A549 (cell line): ENCODE results near the gene NUP214. TPM values are rescaled to one million over a fixed set of nuclear protein-coding genes. Genes with fewer than 3 reads are reported as not detected.

ENCODE experiments used
- ATAC-seq, 2 experiments: fragments of 200-7000 bp in 1 of 2; fragments of >200 bp in 1 of 2; cut with Nextera tagmentation in 1 of 2; cut with Tn5 transposase in 1 of 2; 3 replicates each; pipeline versions ENCODE4 v1.8.0 to v1.9.1; 2018 to 2020; ENCODE audit warnings: mild to moderate bottlenecking in 1 of 2, moderate library complexity in 1 of 2
- CTCF ChIA-PET: fragments of 300-600 bp; sonication (Branson Sonifier 250); formaldehyde crosslinking; extraction: SDS; loops from one replicate; lab custom pipeline; 2021; ENCODE audit warnings: antibody characterized with exemption, inconsistent platforms; lab: Yijun Ruan, JAX
- POLR2A ChIA-PET: fragments of 350-600 bp; formaldehyde crosslinking; extraction: SDS; loops from one replicate; lab custom pipeline; 2021; ENCODE audit warnings: antibody characterized with exemption, inconsistent platforms; lab: Yijun Ruan, JAX
- DNase-seq, 2 experiments: peaks; one replicate each; pipeline versions ENCODE4 v3.0.0 to v3.0.0-alpha.2; 2011 to 2016; ENCODE audit warnings: low read depth in 1 of 2, low spot score in 1 of 2
- FAIRE-seq: peaks from 2 replicates; lab custom pipeline; 2011; peaks lifted over from hg19 to GRCh38; lab: Jason Lieb, UNC
- H3K27ac ChIP-seq, 2 experiments: fragments of >200 bp; sonication (Bioruptor Twin); formaldehyde crosslinking; 3 replicates each; pipeline ENCODE4 v1.5.1; 2016 to 2017
- H3K4me1 ChIP-seq: fragments of >200 bp; sonication (Bioruptor Twin); formaldehyde crosslinking; 3 replicates; pipeline ENCODE4 v1.6.1; 2016
- H3K4me2 ChIP-seq: fragments of >200 bp; sonication (Bioruptor Twin); formaldehyde crosslinking; 3 replicates; pipeline ENCODE4 v1.6.1; 2016
- H3K4me3 ChIP-seq: fragments of >200 bp; sonication (Bioruptor Twin); formaldehyde crosslinking; 3 replicates; pipeline ENCODE4 v1.5.1; 2016
- H3K9me3 ChIP-seq: fragments of >200 bp; sonication (Bioruptor Twin); formaldehyde crosslinking; 3 replicates; pipeline ENCODE4 v1.6.1; 2016
- CHD2 ChIP-seq: fragments of 150-350 bp; IDR thresholded peaks from 2 replicates; pipeline ENCODE4 v1.6.1; 2014; ENCODE audit warnings: low read length; ENCODE audit not compliant: partially characterized antibody
- CTCF ChIP-seq: fragments of >200 bp; sonication (Bioruptor Twin); formaldehyde crosslinking; IDR thresholded peaks from 3 replicates; pipeline ENCODE4 v1.5.1; 2016
- EHF ChIP-seq: fragments of 250-450 bp; sonication (Bioruptor Pico); IDR thresholded peaks from 2 replicates; pipeline ENCODE4 v1.5.0; 2020; ENCODE audit warnings: mild to moderate bottlenecking
- EHMT2 ChIP-seq: fragments of 200-600 bp; sonication (generic); IDR thresholded peaks from 2 replicates; pipeline ENCODE4 v1.6.1; 2016; ENCODE audit warnings: antibody characterized with exemption, low read depth, mild to moderate bottlenecking, moderate library complexity
- ELK1 ChIP-seq: fragments of 150-350 bp; IDR thresholded peaks from 2 replicates; pipeline ENCODE4 v1.6.1; 2014; ENCODE audit warnings: low read depth, mild to moderate bottlenecking, low read length
- ESRRA ChIP-seq: fragments of 150-350 bp; IDR thresholded peaks from 2 replicates; pipeline ENCODE4 v1.6.1; 2014; ENCODE audit warnings: mild to moderate bottlenecking, low read length, borderline replicate concordance
- JUN ChIP-seq, 2 experiments: fragments of >200 bp; sonication (Bioruptor Twin); formaldehyde crosslinking; IDR thresholded peaks; 2 replicates in 1 of 2; 3 replicates in 1 of 2; pipeline ENCODE4 v1.6.1; 2016 to 2017
- MAFK ChIP-seq: fragments of 450-650 bp; IDR thresholded peaks from 2 replicates; pipeline ENCODE4 v1.6.1; 2014; ENCODE audit not compliant: partially characterized antibody
- POLR2A ChIP-seq: IDR thresholded peaks from 2 replicates; pipeline ENCODE4 v1.6.1; 2012; ENCODE audit warnings: mild to moderate bottlenecking, low read length
- RAD21 ChIP-seq, 2 experiments: fragments of >200 bp in 1 of 2; sonication (Bioruptor Twin) in 1 of 2; formaldehyde crosslinking in 1 of 2; IDR thresholded peaks in 1 of 2; conservative IDR thresholded peaks in 1 of 2; 2 replicates in 1 of 2; 3 replicates in 1 of 2; pipeline ENCODE4 v1.6.1; 2012 to 2018; ENCODE audit warnings: inconsistent platforms in 1 of 2
- RCOR1 ChIP-seq: fragments of 150-350 bp; IDR thresholded peaks from 2 replicates; pipeline ENCODE4 v1.6.1; 2014; ENCODE audit warnings: antibody characterized with exemption, low read length, low read depth
- RNF2 ChIP-seq: fragments of 200-600 bp; sonication (generic); IDR thresholded peaks from 2 replicates; pipeline ENCODE4 v1.6.1; 2016; ENCODE audit warnings: low read depth, mild to moderate bottlenecking, antibody characterized with exemption, moderate library complexity, borderline replicate concordance
- SMC3 ChIP-seq: fragments of >200 bp; sonication (Bioruptor Twin); formaldehyde crosslinking; IDR thresholded peaks from 3 replicates; pipeline ENCODE4 v1.6.1; 2018; ENCODE audit warnings: inconsistent platforms
- TFCP2L1 ChIP-seq: fragments of 250-450 bp; sonication (Bioruptor Pico); IDR thresholded peaks from 2 replicates; pipeline ENCODE4 v1.5.0; 2021; ENCODE audit warnings: mild to moderate bottlenecking
- TP53 ChIP-seq: fragments of 250-450 bp; sonication (Bioruptor Pico); IDR thresholded peaks from 2 replicates; pipeline ENCODE4 v1.5.0; 2021; ENCODE audit warnings: mild to moderate bottlenecking, moderate library complexity
- ZC3H11A ChIP-seq: fragments of 450-650 bp; IDR thresholded peaks from 2 replicates; pipeline ENCODE4 v1.6.1; 2014; ENCODE audit warnings: antibody characterized with exemption, mild to moderate bottlenecking
- WGBS: methylation state at CpG from one replicate; pipeline ENCODE4 v1.1.6; 2017; ENCODE audit errors: missing lambda C conversion rate; 5-methylcytosine and 5-hydroxymethylcytosine counted together
- polyA plus RNA-seq, 4 experiments: library from polyadenylated mRNA; depleted of rRNA in 3 of 4; stranded (reverse); fragments of >200 nt; fragmentation: RNase III in 1 of 4; extraction: RNeasy Plus Mini Kit Qiagen cat#74134 plus additional on column Dnase treatment in 1 of 4; gene quantifications; 2 replicates in 3 of 4; 3 replicates in 1 of 4; pipeline ENCODE4 v1.2.3, GENCODE V29; 2011 to 2017
- TF ChIP-seq, protein P1 (sequence below): fragments of 450-650 bp; IDR thresholded peaks from 2 replicates; pipeline ENCODE4 v1.6.1; 2014; ENCODE audit warnings: antibody characterized with exemption
- TF ChIP-seq, protein P2 (sequence below): fragments of >200 bp; sonication (Bioruptor Twin); formaldehyde crosslinking; IDR thresholded peaks from 3 replicates; pipeline ENCODE4 v1.6.1; 2016
- TF ChIP-seq, protein P3 (sequence below): fragments of 200-600 bp; sonication (generic); IDR thresholded peaks from 2 replicates; pipeline ENCODE4 v1.6.1; 2016; ENCODE audit warnings: antibody characterized with exemption, mild to moderate bottlenecking, moderate library complexity

NUP214 gene
- polyA plus RNA-seq, 2 of the 4 experiments (the other 2 are of a cell fraction) = 14.4 to 18.5 TPM

- TF ChIP-seq ESRRA (no peak), TFCP2L1 (CRISPR knock-in tag) (no peak), RNF2 (no peak), RCOR1 (no peak), SMC3 (peak; percentile 81)
- TF ChIP-seq, protein P1, sequence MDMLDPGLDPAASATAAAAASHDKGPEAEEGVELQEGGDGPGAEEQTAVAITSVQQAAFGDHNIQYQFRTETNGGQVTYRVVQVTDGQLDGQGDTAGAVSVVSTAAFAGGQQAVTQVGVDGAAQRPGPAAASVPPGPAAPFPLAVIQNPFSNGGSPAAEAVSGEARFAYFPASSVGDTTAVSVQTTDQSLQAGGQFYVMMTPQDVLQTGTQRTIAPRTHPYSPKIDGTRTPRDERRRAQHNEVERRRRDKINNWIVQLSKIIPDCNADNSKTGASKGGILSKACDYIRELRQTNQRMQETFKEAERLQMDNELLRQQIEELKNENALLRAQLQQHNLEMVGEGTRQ = no peak
These were observed 53.0 kb downstream of the NUP214 start (continued) for GRCh38 chr9:131178382-131178781.

DNA sequence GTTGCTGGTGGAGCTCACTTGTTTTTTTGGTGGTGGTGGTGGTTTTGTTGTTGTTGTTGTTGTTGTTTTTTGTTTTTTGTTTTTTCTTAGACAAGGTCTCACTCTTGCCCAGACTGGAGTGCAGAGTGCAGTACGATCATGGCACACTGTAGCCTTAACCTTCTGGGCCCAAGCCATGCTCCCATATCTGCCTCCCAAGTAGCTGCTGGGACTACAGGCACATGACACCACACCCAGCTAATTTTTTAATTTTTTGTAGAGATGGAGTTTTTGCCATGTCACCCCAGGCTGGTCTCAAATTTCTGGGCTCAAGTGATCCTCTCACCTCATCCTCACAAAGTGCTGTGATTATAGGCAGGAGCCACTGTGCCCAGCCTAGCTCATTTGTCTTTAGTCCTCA lies 53.5 kb downstream of the NUP214 start:
- no peak overlapping the region for H3K4me3 ChIP-seq
- no peaks in the 10 kb centered on the region for H3K4me1 ChIP-seq
- H3K9me3 ChIP-seq = no peaks in the 10 kb centered on the region
- WGBS = 95% methylated on average over 1 of the region's 1 CpG
- no peak for TF ChIP-seq ESRRA
- TF ChIP-seq, protein P2, sequence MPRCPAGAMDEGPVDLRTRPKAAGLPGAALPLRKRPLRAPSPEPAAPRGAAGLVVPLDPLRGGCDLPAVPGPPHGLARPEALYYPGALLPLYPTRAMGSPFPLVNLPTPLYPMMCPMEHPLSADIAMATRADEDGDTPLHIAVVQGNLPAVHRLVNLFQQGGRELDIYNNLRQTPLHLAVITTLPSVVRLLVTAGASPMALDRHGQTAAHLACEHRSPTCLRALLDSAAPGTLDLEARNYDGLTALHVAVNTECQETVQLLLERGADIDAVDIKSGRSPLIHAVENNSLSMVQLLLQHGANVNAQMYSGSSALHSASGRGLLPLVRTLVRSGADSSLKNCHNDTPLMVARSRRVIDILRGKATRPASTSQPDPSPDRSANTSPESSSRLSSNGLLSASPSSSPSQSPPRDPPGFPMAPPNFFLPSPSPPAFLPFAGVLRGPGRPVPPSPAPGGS = no peak
- CTCF ChIA-PET = interaction anchor here (0.7 to 10.7 kb wide), 20 partner anchors 10 to 1016 kb away, joined by 3 to 189 read pairs (median 5); no protein-coding TSS in a partner anchor
- FAIRE-seq (no peak), DNase-seq (no peak), ATAC-seq (no peak)
- POLR2A ChIA-PET = no interaction called here
- no peak overlapping the region for H3K4me2 ChIP-seq
- H3K27ac ChIP-seq = no peak overlapping the region

DNA sequence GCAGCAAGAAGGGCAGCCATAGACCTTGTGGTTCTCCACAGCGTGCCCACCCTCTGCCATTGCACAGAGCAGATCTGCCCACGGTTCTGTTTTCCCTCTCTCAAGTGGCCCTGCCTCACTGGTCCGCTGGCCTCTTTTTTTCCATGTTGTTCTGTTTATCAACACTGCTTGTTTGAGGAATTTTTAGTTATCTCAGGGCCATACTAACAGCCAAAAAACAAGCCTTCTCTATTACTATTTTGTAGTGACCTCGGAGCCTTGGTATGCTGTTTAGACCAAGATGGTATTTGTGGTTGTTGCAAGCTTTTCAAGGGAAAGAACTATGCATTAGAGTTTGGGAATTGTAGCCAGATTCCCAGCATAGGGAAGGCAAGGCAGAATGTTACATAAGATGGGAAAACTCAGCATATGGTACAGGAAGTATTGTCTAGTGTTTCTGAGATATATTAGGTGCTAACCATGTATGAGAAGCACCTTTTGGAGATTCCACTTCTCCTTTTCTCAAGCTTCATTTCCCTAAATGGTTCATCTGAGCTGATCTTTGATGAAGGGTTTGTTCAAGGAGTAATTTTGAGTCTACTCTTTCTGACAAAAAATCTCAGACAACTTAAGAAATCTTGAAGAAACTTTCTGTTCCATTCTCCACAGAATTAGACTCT lies 54.3 kb downstream of the NUP214 start:
- H3K9me3 ChIP-seq = no peaks in the 10 kb centered on the region
- DNase-seq = no peak
- TF ChIP-seq CHD2 (no peak), CTCF (no peak), EHF (no peak), ELK1 (no peak), RAD21 (conservative IDR thresholded peaks at IDR 0.05 in 1 of 2, IDR thresholded peaks at IDR 0.05 in 1 of 2) (no peak), MAFK (no peak), POLR2A (no peak), TP53 (CRISPR knock-in tag) (no peak), ZC3H11A (no peak), EHMT2 (no peak), JUN (IDR thresholded peaks at IDR 0.05) (no peak)
- TF ChIP-seq, protein P3, sequence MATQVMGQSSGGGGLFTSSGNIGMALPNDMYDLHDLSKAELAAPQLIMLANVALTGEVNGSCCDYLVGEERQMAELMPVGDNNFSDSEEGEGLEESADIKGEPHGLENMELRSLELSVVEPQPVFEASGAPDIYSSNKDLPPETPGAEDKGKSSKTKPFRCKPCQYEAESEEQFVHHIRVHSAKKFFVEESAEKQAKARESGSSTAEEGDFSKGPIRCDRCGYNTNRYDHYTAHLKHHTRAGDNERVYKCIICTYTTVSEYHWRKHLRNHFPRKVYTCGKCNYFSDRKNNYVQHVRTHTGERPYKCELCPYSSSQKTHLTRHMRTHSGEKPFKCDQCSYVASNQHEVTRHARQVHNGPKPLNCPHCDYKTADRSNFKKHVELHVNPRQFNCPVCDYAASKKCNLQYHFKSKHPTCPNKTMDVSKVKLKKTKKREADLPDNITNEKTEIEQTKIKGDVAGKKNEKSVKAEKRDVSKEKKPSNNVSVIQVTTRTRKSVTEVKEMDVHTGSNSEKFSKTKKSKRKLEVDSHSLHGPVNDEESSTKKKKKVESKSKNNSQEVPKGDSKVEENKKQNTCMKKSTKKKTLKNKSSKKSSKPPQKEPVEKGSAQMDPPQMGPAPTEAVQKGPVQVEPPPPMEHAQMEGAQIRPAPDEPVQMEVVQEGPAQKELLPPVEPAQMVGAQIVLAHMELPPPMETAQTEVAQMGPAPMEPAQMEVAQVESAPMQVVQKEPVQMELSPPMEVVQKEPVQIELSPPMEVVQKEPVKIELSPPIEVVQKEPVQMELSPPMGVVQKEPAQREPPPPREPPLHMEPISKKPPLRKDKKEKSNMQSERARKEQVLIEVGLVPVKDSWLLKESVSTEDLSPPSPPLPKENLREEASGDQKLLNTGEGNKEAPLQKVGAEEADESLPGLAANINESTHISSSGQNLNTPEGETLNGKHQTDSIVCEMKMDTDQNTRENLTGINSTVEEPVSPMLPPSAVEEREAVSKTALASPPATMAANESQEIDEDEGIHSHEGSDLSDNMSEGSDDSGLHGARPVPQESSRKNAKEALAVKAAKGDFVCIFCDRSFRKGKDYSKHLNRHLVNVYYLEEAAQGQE = no peak
- ChIA-PET POLR2A (no interaction called here), CTCF (interaction anchor here (0.8 to 10.7 kb wide), 16 partner anchors 9 to 167 kb away, joined by 3 to 189 read pairs (median 4); partner anchors contain the start of gene FAM78A)
- 88% methylated on average over 4 of the region's 4 CpGs for WGBS
- H3K27ac ChIP-seq = no peak overlapping the region
- H3K4me3 ChIP-seq = no peak overlapping the region
- no peaks in the 10 kb centered on the region for H3K4me1 ChIP-seq
- FAIRE-seq = no peak
- ATAC-seq = no peak
- no peak overlapping the region for H3K4me2 ChIP-seq
